Measurements from ENCODE around the gene NKAIN2.

The NKAIN2 gene

DNA sequence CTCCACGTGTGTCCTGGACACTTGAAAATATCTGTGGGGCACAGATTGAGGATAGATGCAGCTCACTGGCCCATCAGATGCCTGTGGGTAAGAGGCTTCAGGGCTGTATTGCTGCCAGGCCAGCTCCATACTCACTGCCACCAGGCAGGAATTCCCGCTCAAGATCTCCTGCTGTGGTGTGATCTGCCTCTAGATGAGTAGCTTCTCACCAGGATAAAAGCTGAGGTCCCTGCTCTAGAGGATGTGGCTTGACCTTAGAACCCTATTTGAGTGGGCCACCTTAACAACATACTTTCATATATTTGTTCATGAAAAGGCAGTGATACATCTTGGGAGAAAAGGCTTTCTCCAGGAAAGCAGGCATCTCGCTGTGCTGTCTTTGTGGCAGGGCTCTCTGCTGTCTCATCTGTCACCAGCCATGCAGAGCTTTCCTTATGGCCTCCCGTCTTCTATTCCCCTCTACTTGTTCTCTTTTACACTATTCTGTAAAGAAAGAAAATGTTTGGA lies 992.9 kb downstream of the NKAIN2 start:
- DNase-seq (ENCODE audit: low read depth in 3 of 3, low spot score in 1 of 3): no peak

DNA sequence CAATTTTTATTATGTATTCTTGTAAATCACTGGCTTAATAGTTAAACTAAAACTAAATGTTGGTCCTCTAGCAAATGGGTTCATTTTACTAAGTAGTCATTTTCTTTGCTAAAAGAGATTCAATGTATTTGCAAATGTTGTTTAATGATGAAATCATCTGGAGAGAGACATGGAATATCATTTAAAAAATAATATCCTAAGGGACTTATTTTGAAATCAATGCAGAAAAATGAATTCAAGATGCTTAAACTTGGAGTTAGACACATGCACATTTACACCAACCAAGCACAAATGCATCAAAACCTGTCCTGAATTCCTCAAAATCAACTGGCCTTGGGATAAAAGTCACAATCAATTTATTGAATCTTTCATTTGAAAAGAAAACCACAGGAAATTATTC lies 993.6 kb downstream of the NKAIN2 start:
- no peak for DNase-seq (ENCODE audit: low read depth in 3 of 3, low spot score in 1 of 3)

DNA sequence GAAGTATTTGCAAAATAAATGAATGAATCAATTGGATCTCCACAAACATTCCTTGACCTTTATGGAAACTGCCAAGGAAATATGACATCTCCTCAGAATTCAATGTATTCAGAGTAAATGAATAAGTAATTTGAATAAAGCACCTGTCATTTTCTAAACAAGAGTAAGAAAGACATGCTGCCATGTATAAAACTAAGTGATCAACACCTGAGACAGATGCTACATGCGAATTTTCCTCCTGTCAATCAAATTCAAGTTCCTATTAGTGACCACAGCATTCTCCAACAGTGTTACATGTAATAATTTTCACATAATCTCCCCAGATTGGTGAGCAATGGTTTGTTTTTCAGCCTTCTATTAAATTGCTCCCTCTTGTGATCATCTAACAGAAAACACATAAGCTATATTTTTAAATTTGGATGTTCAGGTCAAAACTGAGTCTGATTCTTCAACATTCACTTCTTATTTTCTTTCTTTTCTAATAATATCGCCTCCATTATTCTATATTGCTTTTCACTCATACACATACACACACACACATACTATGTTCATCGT lies 995.4 kb downstream of the NKAIN2 start:
- DNase-seq (ENCODE audit: low read depth in 3 of 3, low spot score in 1 of 3): no peak

DNA sequence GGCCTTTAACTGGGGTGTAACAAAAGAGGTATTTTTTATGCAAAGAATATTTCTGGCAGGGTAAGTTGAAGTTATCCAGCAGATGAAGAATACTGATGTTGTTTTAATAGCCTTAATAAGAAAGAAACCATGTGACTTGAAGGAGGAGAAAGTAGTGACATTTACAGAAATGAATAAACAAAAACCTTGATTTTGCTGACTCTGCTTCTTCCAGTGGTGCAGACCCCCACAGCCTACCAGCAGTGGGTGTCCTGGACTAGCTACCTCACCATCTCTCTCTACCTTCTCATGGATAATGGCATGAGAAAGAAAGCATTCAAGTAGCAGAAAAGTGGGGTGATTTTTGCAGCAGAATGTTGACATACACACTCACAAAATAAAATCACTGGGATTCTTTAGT lies 996.0 kb downstream of the NKAIN2 start:
- no peak for DNase-seq (ENCODE audit: low read depth in 3 of 3, low spot score in 1 of 3)

DNA sequence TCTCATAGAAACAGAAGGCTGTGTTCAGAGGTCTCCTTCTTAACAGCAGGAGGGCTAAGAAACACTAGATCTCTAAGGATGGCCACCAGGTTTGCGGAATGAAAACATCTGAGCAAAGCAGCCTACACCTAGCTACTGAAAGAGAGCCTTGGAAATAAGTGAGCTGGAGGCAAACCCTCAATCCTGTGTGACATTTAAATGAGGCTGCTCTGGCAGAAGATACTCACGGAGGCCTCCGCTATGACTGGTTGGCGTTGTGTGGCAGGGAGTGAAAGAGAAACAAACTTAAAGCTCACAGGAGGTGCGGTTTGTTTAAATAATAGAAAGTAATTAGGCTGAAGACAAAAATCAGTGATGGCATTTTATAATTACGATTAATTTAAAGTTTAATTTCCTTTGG lies 996.6 kb downstream of the NKAIN2 start:
- no peak for DNase-seq (ENCODE audit: low read depth in 3 of 3, low spot score in 1 of 3)

DNA sequence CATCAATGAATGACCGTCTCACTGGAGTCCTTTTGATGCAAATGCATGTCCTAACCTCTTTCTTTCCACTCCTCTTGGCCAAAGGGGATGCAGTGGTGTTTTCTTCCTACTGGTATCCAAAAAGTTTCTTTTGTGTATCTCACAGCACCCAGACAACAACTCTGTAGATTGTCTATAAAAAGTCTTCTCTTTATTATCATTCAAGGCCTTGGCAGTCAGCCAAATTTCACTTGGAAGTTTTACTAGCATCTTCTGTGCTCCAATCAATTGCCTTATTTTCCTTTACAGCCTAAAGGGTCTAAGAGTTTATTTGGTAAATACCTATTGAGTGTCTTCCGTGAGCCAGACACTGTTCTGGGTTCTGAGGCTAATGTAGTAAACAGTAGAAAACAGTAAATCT lies 1008.4 kb downstream of the NKAIN2 start:
- no peak for DNase-seq (ENCODE audit: low read depth in 3 of 3, low spot score in 1 of 3)

DNA sequence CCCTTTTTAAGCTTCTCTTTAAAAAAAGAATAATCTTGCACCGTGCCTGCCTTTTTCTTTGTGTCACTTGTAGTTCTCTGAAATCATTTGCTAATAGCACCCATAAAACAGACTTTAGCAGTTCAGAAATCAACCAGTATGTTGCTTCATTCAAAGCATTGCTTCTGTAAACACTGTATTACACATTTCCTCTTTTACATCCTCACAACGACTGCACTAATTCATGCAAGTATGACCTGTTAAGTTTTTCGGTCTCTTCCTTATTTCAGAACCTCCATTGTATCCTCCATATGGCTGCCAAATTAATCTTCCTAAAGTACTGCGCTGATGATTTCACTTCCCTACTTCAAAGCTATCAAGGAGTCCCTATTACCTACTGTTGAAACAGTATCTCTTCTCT lies 1015.7 kb downstream of the NKAIN2 start:
- no peak for DNase-seq (ENCODE audit: low read depth in 3 of 3, low spot score in 1 of 3)

DNA sequence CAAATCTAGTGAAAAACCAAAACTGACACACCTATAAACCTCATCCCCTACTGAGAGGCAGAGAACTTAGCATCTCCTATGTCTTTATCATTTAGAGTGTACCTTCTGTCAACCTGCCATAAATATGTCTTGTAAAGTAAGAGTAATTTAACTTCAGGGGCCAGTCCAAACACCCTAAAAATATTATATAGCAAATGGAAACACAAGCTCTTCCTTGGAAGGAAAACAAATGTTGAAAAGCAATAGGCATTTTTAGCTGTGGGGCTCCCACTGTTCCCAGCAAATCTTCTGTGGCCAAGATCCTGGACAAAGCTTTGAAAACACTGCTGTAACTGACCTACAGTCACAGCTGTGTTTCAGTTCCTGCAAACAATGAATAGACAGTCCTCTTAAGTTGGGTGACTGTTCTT lies 1018.5 kb downstream of the NKAIN2 start:
- DNase-seq (ENCODE audit: low read depth in 3 of 3, low spot score in 1 of 3): no peak

DNA sequence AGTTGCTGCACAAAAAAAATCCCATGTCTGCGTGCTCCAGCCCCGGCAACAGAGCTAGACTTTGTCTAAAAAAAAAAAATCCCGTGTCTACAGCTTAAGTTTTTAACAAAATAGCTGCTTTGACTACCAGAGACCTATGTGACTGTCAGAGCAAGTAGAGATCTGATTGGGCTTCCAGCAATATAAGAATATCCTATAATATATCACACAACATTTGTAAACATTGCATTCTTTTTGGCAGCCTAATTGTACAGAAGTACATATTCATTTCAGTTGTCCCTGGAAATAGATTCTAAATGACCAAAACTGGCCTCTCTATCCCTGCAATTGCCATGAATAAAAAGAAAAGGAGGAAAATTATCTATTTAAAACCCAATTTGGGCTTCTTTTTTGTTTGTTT lies 1019.1 kb downstream of the NKAIN2 start:
- no peak for DNase-seq (ENCODE audit: low read depth in 3 of 3, low spot score in 1 of 3)

DNA sequence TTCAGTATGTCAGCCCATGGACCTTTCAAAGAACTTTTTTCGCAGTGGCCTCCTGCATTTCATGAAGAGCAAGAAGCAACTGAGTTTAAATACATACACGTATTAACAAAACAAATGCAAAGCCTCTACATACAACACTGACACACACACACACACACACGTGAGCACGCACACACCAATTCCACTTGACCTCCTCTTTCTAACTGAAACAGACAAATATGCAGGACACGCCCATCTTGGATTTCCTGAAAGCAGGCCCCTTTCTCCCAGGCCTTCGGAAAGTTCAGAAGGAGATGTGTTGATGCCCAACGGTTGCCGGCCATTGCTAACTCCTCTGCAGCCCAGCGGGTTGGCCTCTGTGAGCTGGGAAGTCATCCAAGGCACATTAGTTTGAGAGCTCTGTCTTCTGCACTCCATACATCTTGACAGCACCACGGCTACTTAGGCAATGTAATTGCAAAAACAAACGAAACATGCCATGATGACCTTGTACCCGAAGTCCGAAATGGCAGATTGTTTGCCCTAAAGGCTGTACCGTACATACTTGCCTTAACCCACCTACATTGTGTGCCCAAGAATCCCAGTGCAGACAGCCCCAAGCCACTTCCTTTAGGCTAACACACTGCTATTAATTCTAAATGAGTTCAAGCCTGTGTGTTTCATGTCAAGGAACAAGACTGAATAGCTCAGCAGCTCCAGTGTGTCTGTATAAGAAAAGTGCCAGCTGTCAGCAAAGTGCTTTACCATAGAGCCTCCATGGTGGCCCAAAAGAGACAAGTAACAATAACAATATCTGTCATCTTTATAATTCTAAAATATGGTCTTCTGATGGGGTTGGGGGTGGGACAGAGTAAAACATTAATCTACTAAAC lies 1019.8 kb downstream of the NKAIN2 start:
- no peak for DNase-seq (ENCODE audit: low read depth in 3 of 3, low spot score in 1 of 3)

DNA sequence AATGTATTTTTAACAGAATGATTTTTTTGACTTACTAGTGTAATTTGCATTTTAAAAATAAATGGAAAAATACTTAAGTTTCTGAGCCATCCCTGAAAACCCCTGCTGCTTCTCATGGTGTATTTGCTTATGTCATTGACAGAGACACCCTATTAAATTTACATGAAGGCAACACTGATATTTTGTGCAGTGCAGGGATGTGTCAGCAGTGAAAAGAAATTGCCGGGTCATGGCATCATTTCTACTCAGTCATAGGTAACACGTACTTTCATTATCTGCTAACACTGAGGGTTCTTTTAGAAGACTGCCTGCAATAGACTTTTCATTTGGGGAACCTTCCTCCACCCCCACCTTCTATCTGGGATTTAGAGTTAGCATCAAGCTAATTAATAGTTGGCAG lies 1021.9 kb downstream of the NKAIN2 start:
- no peak for DNase-seq (ENCODE audit: low read depth in 3 of 3, low spot score in 1 of 3)

DNA sequence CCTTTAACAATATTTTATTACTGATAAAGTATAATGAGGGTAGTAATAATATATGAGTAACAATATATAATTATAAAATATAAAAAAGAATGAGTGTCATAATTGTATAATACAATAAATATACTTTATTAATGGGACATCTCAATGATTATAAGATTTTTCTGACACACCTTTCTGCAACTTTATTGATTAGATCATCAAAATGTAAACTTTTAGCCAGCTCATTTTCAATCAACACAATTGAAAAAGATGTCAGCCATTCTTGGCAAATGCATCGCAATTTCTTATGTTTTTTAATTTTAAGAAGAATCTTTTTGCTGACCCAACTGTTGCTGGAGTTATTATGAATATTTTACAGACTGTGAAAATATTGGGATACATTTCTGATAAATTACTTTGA lies 1026.2 kb downstream of the NKAIN2 start:
- DNase-seq (ENCODE audit: low read depth in 3 of 3, low spot score in 1 of 3): no peak

DNA sequence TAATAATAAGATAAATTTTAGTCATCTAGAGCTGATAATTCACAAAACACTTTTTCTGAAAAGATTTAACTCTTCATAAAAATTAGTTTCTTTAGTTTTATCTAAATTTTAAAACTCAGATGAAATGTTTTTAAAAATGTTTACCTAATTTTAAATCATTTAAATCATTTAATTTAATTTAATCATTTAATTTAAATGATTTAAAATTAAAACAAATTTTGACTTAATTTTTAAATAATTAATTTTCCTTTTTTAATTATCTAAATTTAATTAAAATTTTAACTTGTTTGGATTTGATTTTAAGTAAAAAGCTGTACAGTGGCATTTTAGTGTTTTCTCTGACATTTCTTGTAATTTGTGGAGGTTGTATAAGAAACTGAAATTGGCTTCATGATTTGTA lies 1026.8 kb downstream of the NKAIN2 start:
- DNase-seq (ENCODE audit: low read depth in 3 of 3, low spot score in 1 of 3): no peak

DNA sequence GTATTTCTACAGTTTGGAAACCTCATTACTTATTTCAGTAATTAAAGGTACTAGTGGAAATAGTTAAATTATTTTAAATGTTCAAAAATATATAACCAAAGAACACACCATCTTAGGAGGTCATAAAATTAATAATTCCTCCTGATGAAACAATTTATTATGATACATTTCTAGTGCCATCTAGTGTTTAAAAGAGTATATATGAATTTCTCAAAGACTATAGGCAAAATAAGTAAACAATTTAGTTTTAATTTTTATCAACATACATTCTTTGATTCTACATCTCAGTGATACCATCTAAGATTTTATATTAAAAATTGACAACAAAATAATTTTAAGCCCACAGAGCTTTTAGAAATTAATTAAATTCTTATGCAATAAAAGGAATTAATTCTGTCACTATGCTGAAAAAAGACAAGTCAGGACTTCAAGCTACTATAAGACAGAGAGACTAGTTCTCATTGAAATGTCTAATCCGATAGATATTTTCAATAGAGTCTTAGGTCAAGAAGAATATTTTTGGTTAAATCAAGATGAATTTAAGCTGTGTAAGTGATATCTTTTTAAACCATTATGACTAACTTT lies 1050.8 kb downstream of the NKAIN2 start:
- DNase-seq (ENCODE audit: low read depth in 3 of 3, low spot score in 1 of 3): no peak

DNA sequence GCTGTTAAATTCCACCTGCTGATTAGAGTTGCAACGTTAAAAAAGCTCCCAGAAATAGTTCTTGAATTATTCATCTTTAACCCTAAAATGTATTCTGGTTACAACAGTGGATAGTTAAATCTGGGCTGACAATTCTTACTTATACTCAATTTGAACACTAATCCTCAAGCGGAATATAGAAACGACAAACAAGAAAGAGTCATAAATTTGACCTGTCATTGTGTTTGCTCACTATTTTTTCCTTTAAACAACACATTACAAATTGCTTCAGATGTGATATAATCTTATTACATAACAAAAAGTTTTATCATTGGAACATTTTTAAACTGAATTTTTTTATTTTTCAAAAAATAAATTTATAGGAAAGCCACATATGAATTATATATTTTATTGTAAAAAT lies 1054.1 kb downstream of the NKAIN2 start:
- DNase-seq (ENCODE audit: low read depth in 3 of 3, low spot score in 1 of 3): no peak

DNA sequence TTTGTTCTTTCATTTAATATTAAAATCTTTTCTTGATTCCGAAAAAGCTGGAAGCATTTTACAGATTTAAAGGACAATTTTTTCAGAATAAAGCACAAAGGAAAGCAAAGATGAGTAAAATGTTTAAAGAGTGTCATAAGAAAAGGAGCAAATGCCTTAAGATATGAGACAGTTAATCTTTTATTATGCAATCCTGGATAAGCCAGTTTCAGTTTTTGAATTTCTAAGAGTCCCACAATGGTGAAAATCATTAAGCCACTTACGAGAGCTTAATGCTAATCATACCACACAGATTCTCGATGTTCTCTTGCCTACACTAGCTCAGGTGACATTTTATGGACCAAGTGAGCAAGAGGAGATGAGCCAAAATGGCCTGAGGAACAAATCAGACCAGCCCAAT lies 1054.9 kb downstream of the NKAIN2 start:
- DNase-seq (ENCODE audit: low read depth in 3 of 3, low spot score in 1 of 3): no peak

DNA sequence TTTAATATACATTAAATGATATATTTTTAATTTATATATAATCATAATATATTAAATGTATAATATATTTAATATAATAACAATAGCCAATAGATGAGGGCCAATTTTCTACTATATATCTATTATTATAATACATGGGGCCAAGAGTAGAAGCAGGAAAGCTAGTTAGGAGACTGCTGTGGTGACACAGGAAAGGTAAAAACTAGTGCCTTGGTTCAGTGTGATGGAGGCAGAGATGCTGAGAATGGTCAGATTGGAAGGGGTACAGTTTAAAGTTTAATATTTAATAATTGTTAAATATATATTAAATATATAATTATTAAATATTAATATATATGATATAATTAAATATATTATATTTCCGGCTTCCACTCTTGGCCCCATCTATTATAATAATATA lies 1055.7 kb downstream of the NKAIN2 start:
- no peak for DNase-seq (ENCODE audit: low read depth in 3 of 3, low spot score in 1 of 3)

DNA sequence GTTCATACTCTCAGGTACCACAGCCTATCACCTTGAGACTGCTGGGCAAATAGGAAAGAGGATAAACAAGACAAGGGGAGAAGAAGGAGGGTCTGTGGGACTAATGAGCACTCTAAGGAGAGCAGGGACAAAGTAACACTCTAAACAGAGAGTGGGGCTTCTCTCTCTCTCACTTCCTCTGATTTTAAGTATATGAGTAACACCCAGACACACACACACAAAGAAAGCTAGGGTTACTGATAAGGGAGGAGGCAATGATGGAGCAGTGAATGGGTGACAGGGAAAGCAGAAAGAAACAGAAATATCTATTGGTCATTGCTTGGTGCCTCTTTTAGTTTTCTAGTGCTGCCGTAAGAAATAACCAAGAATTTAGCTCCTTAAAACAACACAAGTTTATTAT lies 1062.4 kb downstream of the NKAIN2 start:
- no peak for DNase-seq (ENCODE audit: low read depth in 3 of 3, low spot score in 1 of 3)

DNA sequence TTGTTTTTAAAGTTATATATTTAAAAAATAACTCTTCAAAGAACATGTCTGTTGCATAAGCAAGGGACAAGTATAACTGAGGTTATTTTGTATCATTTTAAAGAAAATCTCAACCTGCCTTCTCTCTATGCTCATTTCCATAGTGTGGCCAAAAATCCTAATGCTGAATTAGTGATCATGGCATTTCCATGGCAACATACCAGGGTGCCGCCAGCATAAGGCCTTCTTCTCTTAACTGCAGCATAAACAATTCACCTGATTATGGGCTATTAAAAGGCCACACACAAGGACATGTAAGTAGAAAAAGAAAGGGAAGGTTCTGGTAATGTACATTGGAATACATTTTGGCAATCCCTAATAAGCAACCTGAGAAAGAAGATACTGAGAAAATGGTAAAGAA lies 1063.5 kb downstream of the NKAIN2 start:
- no peak for DNase-seq (ENCODE audit: low read depth in 3 of 3, low spot score in 1 of 3)

DNA sequence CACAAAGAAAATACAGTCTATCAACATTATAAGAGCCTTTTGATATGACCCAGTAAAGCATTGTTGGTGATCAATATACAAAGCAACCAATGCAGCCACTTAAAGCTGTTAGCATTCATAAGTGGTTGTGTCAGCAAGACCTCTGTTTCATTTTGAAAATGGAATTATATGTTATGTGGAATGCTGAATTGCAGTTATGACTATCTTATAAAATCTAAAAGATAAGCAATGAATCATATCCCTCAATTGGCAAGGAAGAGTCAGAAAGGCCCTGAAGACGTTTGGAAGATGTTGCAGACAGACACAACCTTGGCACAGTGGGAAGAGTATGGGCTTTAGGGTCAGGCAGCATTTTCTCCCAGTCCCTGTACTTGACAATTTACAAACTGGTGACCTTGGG lies 1064.8 kb downstream of the NKAIN2 start:
- DNase-seq (ENCODE audit: low read depth in 3 of 3, low spot score in 1 of 3): no peak

DNA sequence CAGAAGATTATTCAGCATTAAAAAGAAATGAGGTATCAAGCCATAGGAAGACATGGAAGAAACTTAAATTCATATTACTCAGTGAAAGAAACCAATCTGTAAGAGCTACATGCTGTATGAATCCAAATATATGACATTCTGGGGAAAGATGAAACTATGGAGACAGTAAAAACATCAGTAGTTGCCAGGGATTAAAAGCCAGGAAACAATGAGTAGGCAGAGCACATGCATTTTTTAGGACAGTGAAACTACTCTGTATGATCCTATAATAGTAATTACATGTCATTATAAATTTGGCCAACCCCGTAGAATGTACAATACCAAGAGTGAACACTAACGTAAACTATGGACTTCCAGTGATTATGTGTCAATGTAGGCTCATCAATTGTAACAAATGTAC lies 1065.8 kb downstream of the NKAIN2 start:
- no peak for DNase-seq (ENCODE audit: low read depth in 3 of 3, low spot score in 1 of 3)

Measured in stimulated activated CD4-positive, alpha-beta T cell treated with anti-CD3 and anti-CD28 coated beads, TNF-alpha, amount 100 ng/mL, for 1 hour (primary cell).